ENCODE data around the gene UBE2G1. TPM values are rescaled to one million over a fixed set of nuclear protein-coding genes. Genes with fewer than 3 reads are reported as not detected.

The UBE2G1 gene
- total RNA-seq, 1 donor from 2014 or later, result 120 TPM

DNA sequence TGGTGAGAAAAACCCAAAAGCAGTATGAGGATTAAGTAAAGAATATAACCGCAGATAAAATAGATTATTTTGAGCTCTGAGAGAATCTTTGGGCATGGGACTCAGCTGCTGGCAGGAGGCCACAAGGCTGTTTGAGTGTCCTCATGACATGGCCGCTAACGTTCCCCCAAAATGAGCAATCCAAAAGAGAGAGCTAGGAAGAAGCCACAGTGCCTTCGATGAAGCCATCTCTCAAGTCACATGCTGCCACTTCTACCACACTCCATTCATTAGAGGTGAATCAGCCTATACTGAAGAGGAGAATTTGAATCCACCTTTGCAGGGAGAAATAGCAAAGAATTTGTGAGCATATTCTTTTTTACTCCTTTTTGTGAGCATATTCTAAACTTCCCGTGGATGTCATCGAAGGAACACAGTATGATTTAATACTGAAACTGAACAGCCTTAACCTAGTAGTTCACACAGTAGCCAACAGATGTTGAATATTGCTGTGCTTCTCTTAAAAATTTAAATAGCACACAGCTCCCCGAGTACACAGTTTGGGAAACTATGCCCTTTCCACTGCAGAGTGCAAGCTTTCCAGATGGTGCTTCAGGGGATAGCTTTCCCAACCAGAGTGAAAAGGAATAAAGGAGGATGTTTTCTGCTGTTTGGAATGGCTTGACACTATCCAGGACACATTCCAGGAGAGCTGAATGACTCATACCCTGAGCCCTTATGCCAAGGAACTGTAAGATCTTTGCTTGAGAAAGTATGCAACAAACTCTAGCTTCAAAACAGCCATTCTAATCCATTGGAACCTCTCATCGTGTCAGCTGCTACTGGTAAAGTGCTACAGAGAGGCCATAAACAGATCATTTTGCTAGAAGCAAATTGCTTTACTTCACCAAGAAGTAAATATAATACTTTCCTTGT, 136.6 kb downstream of the UBE2G1 start:
- Mint-ChIP-seq H3K4me3 (ENCODE audit: unreplicated experiment) (no peak overlapping the region), H3K9me3 (ENCODE audit: unreplicated experiment) (no peaks in the 10 kb centered on the region), H3K36me3 (ENCODE audit: unreplicated experiment) (no peaks in the 10 kb centered on the region), H3K27me3 (ENCODE audit: unreplicated experiment) (no peaks in the 10 kb centered on the region), H3K4me1 (ENCODE audit: low read depth, unreplicated experiment) (peaks cover 2% of the 10 kb centered on the region), H3K27ac (ENCODE audit: unreplicated experiment) (no peak overlapping the region)
- TF ChIP-seq, protein P1, sequence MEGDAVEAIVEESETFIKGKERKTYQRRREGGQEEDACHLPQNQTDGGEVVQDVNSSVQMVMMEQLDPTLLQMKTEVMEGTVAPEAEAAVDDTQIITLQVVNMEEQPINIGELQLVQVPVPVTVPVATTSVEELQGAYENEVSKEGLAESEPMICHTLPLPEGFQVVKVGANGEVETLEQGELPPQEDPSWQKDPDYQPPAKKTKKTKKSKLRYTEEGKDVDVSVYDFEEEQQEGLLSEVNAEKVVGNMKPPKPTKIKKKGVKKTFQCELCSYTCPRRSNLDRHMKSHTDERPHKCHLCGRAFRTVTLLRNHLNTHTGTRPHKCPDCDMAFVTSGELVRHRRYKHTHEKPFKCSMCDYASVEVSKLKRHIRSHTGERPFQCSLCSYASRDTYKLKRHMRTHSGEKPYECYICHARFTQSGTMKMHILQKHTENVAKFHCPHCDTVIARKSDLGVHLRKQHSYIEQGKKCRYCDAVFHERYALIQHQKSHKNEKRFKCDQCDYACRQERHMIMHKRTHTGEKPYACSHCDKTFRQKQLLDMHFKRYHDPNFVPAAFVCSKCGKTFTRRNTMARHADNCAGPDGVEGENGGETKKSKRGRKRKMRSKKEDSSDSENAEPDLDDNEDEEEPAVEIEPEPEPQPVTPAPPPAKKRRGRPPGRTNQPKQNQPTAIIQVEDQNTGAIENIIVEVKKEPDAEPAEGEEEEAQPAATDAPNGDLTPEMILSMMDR (IDR thresholded peaks at IDR 0.05; ENCODE audit: partially characterized antibody, unreplicated experiment), result no peak
- DNase-seq, result no peak

DNA sequence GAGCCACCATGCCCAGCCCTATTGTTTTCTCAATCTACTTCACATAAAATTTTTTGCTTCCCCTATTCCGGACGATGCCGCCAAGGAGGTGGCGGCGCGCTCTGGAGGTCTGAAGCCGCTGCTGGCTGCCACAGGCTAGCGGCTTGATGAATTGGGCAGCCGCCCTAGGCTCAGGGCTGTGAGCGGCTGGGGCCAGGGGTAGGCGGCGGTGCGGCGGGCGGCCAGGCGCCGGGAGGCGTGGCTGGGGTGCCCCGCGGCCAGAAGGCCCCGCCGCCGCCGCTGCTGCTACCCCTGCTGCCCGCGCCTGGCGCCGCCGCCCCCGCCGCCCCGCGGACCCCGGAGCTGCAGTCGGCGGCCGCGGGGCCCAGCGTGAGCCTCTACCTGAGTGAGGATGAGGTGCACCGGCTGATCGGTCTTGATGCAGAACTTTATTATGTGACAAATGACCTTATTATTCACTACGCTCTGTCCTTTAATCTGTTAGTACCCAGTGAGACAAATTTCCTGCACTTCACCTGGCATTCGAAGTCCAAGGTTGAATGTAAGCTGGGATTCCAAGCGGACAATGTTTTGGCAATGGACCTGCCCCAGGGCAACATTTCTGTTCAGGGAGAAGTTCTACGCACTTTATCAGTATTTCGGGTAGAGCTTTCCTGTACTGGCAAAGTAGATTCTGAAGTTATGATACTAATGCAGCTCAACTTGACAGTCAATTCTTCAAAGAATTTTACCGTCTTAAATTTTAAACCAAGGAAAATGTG, 144.4 kb downstream of the UBE2G1 start:
- TF ChIP-seq, protein P1 (IDR thresholded peaks at IDR 0.05; ENCODE audit: partially characterized antibody, unreplicated experiment), result no peak
- Mint-ChIP-seq H3K27me3 (ENCODE audit: unreplicated experiment) (no peaks in the 10 kb centered on the region), H3K36me3 (ENCODE audit: unreplicated experiment) (peaks cover 5% of the 10 kb centered on the region), H3K9me3 (ENCODE audit: unreplicated experiment) (no peaks in the 10 kb centered on the region), H3K4me1 (ENCODE audit: low read depth, unreplicated experiment) (peaks cover 4% of the 10 kb centered on the region), H3K27ac (ENCODE audit: unreplicated experiment) (no peak overlapping the region), H3K4me3 (ENCODE audit: unreplicated experiment) (no peak overlapping the region)
- DNase-seq, result no peak

DNA sequence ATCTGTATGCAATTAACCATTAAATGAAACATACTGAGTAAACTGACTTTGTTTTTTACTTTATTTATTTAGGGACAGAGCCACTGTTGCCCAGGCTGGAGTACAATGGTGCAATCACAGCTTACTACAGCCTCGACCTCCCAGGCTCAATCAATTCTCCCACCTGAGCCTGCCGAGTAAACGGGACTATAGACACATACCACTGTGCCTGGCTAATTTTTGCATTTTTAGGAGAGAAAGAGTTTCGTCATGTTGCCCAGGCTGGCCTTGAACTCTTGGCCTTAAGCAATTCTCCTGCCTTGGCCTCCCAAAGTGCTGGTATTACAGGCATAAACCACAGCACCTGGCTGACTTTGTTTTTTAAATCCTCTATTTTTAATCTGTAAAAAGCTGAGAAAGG, 145.3 kb downstream of the UBE2G1 start:
- H3K27me3 Mint-ChIP-seq (ENCODE audit: unreplicated experiment), result no peaks in the 10 kb centered on the region
- no peak overlapping the region for H3K27ac Mint-ChIP-seq (ENCODE audit: unreplicated experiment)
- H3K9me3 Mint-ChIP-seq (ENCODE audit: unreplicated experiment), result no peaks in the 10 kb centered on the region
- TF ChIP-seq, protein P1 (IDR thresholded peaks at IDR 0.05; ENCODE audit: partially characterized antibody, unreplicated experiment), result no peak
- peaks cover 5% of the 10 kb centered on the region for H3K36me3 Mint-ChIP-seq (ENCODE audit: unreplicated experiment)
- H3K4me1 Mint-ChIP-seq (ENCODE audit: low read depth, unreplicated experiment), result peaks cover 5% of the 10 kb centered on the region
- DNase-seq, result no peak
- H3K4me3 Mint-ChIP-seq (ENCODE audit: unreplicated experiment), result no peak overlapping the region

DNA sequence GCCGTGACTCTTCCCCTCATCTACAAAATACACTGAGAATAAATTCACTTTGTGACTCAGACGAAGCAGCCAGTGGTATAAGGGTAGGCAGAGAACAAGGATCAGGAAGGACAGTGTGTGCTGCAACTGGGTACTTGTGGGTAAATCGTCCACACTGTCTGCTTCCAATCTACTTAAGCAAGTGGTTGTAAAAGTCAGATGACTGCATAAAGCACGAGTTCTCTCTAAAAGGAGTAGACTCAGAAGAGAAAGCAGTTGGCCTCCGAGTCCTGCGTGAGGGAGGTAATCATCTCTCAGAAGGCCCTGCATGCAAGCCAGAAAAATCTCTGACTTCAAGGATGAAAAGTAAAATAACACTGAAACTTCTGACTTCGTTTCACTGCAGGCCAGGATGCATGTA, 145.8 kb downstream of the UBE2G1 start:
- H3K36me3 Mint-ChIP-seq (ENCODE audit: unreplicated experiment), result peaks cover 5% of the 10 kb centered on the region
- no peak for DNase-seq
- peak overlapping the region; percentile 20 for H3K27ac Mint-ChIP-seq (ENCODE audit: unreplicated experiment)
- no peaks in the 10 kb centered on the region for H3K27me3 Mint-ChIP-seq (ENCODE audit: unreplicated experiment)
- no peak overlapping the region for H3K4me3 Mint-ChIP-seq (ENCODE audit: unreplicated experiment)
- H3K4me1 Mint-ChIP-seq (ENCODE audit: low read depth, unreplicated experiment), result peaks cover 8% of the 10 kb centered on the region
- TF ChIP-seq, protein P1 (IDR thresholded peaks at IDR 0.05; ENCODE audit: partially characterized antibody, unreplicated experiment), result no peak
- H3K9me3 Mint-ChIP-seq (ENCODE audit: unreplicated experiment), result peaks cover under 1% of the 10 kb centered on the region

Other genes with a start within 250 kb of the UBE2G1 start
- gene ZZEF1, start 223.6 kb downstream of the UBE2G1 start, total RNA-seq (ENCODE audit: unreplicated experiment), result 72.7 TPM
- gene CYB5D2, start 223.5 kb downstream of the UBE2G1 start, total RNA-seq (ENCODE audit: unreplicated experiment), result 27.2 TPM
- gene ANKFY1, start 102.7 kb downstream of the UBE2G1 start, total RNA-seq (ENCODE audit: unreplicated experiment), result 80.5 TPM
- gene SPNS3, start 67.3 kb upstream of the UBE2G1 start, total RNA-seq (ENCODE audit: unreplicated experiment), result not detected
- gene SPNS2, start 132.2 kb upstream of the UBE2G1 start, total RNA-seq (ENCODE audit: unreplicated experiment), result 73.0 TPM
- 44.8 TPM for gene MYBBP1A, start 188.7 kb upstream of the UBE2G1 start, total RNA-seq (ENCODE audit: unreplicated experiment)
- gene GGT6, start 193.9 kb upstream of the UBE2G1 start, total RNA-seq (ENCODE audit: unreplicated experiment), result not detected
- 22.0 TPM for gene SMTNL2, start 217.9 kb upstream of the UBE2G1 start, total RNA-seq (ENCODE audit: unreplicated experiment)